Duodenal mucosa (tissue), 2 donors: ENCODE results near the gene HMGXB3.
"Not testable (repeated sequence)": the region's sequence is repeated elsewhere in the genome, so short reads cannot be mapped to it uniquely, and the experiment has no call there.

ENCODE experiments used
- H3K27ac ChIP-seq: one replicate; pipeline ENCODE4 v1.7.0; 2013; ENCODE audit warnings: low read depth, low read length
- H3K27me3 ChIP-seq, 2 donors: one replicate each; pipeline ENCODE4 v1.7.0; 2013; ENCODE audit warnings: low read length in 2 of 2, control low read depth in 1 of 2; ENCODE audit not compliant: insufficient read depth in 2 of 2, control insufficient read depth in 1 of 2
- H3K36me3 ChIP-seq, 2 donors: one replicate each; pipeline ENCODE4 v1.7.0; 2013; ENCODE audit warnings: low read length in 2 of 2, control low read depth in 1 of 2; ENCODE audit not compliant: insufficient read depth in 2 of 2, control insufficient read depth in 1 of 2
- H3K4me1 ChIP-seq, 2 donors: one replicate each; pipeline ENCODE4 v1.7.0; 2013; ENCODE audit warnings: low read length in 2 of 2, control low read depth in 1 of 2; ENCODE audit not compliant: insufficient read depth in 2 of 2, control insufficient read depth in 1 of 2
- H3K4me3 ChIP-seq, 2 donors: one replicate each; pipeline ENCODE4 v1.7.0; 2013; ENCODE audit warnings: low read length in 2 of 2, low read depth in 1 of 2
- H3K9ac ChIP-seq, 2 donors: one replicate each; pipeline ENCODE4 v1.7.0; 2013; ENCODE audit warnings: low read length in 2 of 2, low read depth in 1 of 2
- H3K9me3 ChIP-seq, 2 donors: one replicate each; pipeline ENCODE4 v1.7.0; 2013; ENCODE audit warnings: low read length in 2 of 2, control low read depth in 1 of 2; ENCODE audit not compliant: control insufficient read depth in 1 of 2

Gene HMGXB3

DNA sequence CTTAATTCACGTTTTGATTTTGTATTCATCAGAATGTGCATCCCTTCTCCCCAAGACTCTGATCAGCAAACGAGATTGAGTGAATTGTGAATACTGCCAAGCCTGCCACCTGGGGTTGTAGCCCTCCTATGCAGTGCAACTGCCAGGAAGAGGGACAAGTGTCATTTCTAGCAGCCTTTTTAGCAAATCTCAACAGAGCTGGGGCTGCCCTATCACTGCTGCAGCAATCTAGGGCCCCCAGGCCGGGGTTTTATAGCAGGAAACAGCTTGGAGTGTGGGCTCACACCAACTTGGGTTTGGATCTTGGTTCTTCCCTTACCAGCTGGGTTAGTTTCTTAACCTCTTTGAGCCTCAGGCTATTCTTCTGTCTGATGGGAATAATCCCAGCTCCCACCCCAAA is 81.8 kb downstream of the HMGXB3 start:
- Histone ChIP-seq H3K36me3 (no peaks in the 10 kb centered on the region), H3K9me3 (no peaks in the 10 kb centered on the region), H3K27me3 (peaks cover 0 to 4% of the 10 kb centered on the region in 2 donors), H3K27ac (no peak overlapping the region), H3K4me1 (no peaks in the 10 kb centered on the region), H3K9ac (no peak overlapping the region), H3K4me3 (no peak overlapping the region)

- Histone ChIP-seq H3K27me3 (peaks cover 0 to 4% of the 10 kb centered on the region in 2 donors), H3K4me1 (no peaks in the 10 kb centered on the region), H3K9ac (no peak overlapping the region), H3K9me3 (no peaks in the 10 kb centered on the region), H3K36me3 (no peaks in the 10 kb centered on the region), H3K27ac (no peak overlapping the region), H3K4me3 (no peak overlapping the region)
These were observed 82.3 kb downstream of the HMGXB3 start for GRCh38 chr5:150082889-150083288.

DNA sequence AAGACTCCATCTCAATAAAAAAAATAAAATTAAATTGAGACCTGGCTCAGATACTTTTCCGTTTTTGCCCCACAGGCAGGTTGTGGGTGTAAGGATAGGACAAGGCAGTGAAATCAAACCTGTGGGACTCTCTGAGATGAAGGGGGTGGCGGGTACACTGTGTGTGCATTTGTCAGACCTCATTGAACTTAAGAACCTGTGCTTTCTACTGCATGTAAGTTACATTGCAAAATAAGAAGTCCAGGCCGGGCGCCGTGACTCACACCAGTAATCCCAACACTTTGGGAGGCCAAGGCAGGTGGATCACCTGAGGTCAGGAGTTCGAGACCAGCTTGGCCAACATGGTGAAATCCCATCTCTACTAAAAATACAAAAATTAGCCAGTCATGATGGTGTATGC is 84.2 kb downstream of the HMGXB3 start:
- H3K4me3 ChIP-seq, H3K4me1 ChIP-seq, H3K27ac ChIP-seq, H3K9me3 ChIP-seq, H3K27me3 ChIP-seq, H3K36me3 ChIP-seq, H3K9ac ChIP-seq: not testable (repeated sequence)

GRCh38 chr5:150085191-150085912 is 84.8 kb downstream of the HMGXB3 start:
- Histone ChIP-seq H3K9me3 (no peaks in the 10 kb centered on the region), H3K36me3 (no peaks in the 10 kb centered on the region), H3K27me3 (peaks cover 0 to 4% of the 10 kb centered on the region in 2 donors), H3K27ac (no peak overlapping the region), H3K4me1 (no peaks in the 10 kb centered on the region), H3K9ac (no peak overlapping the region), H3K4me3 (peak overlapping the region; percentile 38 to 49)

DNA sequence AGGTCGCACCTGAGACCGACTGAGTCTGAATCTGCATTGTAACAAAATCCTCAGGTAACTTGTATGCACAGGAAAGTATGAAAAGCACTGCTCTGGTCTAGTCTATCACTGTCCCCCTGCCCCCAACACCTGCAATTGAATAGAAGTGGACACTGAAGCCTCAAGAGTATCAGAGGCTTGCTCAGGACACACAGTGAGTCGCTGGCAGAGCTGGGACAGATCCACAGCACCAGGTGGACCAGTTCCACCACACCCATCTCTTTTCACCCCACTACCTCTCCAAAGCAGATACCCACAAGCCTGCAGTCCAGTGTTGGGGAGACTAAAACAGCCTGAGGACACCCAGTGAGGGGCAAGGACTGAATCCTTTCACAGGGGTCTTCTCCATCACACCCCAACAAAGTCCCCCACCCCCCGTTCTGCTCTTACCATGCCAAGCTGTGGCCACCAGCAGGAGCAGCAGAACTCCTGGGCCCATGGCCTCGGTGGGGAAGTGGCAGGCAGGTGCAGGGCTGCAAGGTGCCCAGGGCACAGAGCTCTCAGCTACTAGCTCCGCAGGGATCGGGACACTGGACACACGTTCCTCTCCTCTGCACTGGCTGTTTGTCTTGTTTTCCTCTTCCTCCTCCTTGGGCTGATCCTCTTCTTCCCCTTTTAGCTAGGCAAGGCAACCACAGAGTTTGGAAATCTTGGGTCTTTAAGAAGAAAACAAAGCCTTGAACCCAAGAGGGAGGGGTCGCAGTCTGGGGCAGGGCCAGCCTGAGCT is 85.6 kb downstream of the HMGXB3 start, which contains the start of gene CSF1R:
CSF1R (minus strand) TSS at position 605 of the 766 bp plus-strand sequence; CDS start at position 478, 127 bp downstream.
- H3K9me3 ChIP-seq = no peaks in the 10 kb centered on the region
- H3K27me3 ChIP-seq = peaks cover 0 to 4% of the 10 kb centered on the region in 2 donors
- no peak within 1 kb of the TSS for H3K9ac ChIP-seq
- H3K4me3 ChIP-seq = peak within 1 kb of the TSS; percentile 38 to 49
- H3K4me1 ChIP-seq = no peaks in the 10 kb centered on the region
- H3K27ac ChIP-seq = no peak within 1 kb of the TSS
- no peaks in the 10 kb centered on the region for H3K36me3 ChIP-seq

GRCh38 chr5:150092159-150092787 is 91.7 kb downstream of the HMGXB3 start:
- no peaks in the 10 kb centered on the region for H3K27me3 ChIP-seq
- no peak overlapping the region for H3K9ac ChIP-seq
- H3K36me3 ChIP-seq = no peaks in the 10 kb centered on the region
- no peaks in the 10 kb centered on the region for H3K9me3 ChIP-seq
- H3K4me1 ChIP-seq = no peaks in the 10 kb centered on the region
- no peak overlapping the region for H3K4me3 ChIP-seq
- H3K27ac ChIP-seq = no peak overlapping the region

GRCh38 chr5:150097152-150097551 is 96.6 kb downstream of the HMGXB3 start:
- no peaks in the 10 kb centered on the region for H3K4me1 ChIP-seq
- no peak overlapping the region for H3K9ac ChIP-seq
- H3K9me3 ChIP-seq = no peaks in the 10 kb centered on the region
- H3K27me3 ChIP-seq = no peaks in the 10 kb centered on the region
- H3K27ac ChIP-seq = no peak overlapping the region
- H3K36me3 ChIP-seq = no peaks in the 10 kb centered on the region
- H3K4me3 ChIP-seq = no peak overlapping the region

- H3K4me3 ChIP-seq = no peak overlapping the region
- no peaks in the 10 kb centered on the region for H3K36me3 ChIP-seq
- peaks cover 8 to 14% of the 10 kb centered on the region in 2 donors for H3K4me1 ChIP-seq
- no peak overlapping the region for H3K27ac ChIP-seq
- H3K27me3 ChIP-seq = no peaks in the 10 kb centered on the region
- no peak overlapping the region for H3K9ac ChIP-seq
- H3K9me3 ChIP-seq = no peaks in the 10 kb centered on the region
These were observed 100.5 kb downstream of the HMGXB3 start for GRCh38 chr5:150101023-150101422.
